Smooth muscle cell (in vitro differentiated cells): Measurements from ENCODE around the gene ABLIM1. TPM values are rescaled to one million over a fixed set of nuclear protein-coding genes. Genes with fewer than 3 reads are reported as not detected.

Experiments
- DNase-seq: peaks from one replicate; lab custom pipeline; 2025; ENCODE audit not compliant: unreplicated experiment; lab: John Stamatoyannopoulos, UW
- H2AFZ ChIP-seq: fragments of 200-600 bp; sonication (generic); 2 replicates; pipeline ENCODE4 v1.6.0; 2016; ENCODE audit warnings: antibody characterized with exemption, low read depth, mild to moderate bottlenecking
- H3F3A ChIP-seq: fragments of 200-600 bp; sonication (generic); 2 replicates; pipeline ENCODE4 v1.6.0; 2017; ENCODE audit warnings: antibody characterized with exemption, low read depth
- H3K27ac ChIP-seq: fragments of 200-600 bp; sonication (generic); 2 replicates; pipeline ENCODE4 v1.5.1; 2016; ENCODE audit warnings: low read depth, mild to moderate bottlenecking
- H3K27me3 ChIP-seq: fragments of 200-600 bp; sonication (generic); 2 replicates; pipeline ENCODE4 v1.6.1; 2016; ENCODE audit warnings: low read depth, mild to moderate bottlenecking
- H3K36me3 ChIP-seq: fragments of 200-600 bp; sonication (generic); 2 replicates; pipeline ENCODE4 v1.5.1; 2016; ENCODE audit warnings: low read depth
- H3K4me1 ChIP-seq: fragments of 200-600 bp; sonication (generic); 2 replicates; pipeline ENCODE4 v1.5.1; 2016; ENCODE audit warnings: low read depth
- H3K4me2 ChIP-seq: fragments of 200-600 bp; sonication (generic); 2 replicates; pipeline ENCODE4 v1.6.0; 2016; ENCODE audit warnings: mild to moderate bottlenecking
- H3K4me3 ChIP-seq: fragments of 200-600 bp; sonication (generic); 2 replicates; pipeline ENCODE4 v1.5.1; 2016; ENCODE audit warnings: mild to moderate bottlenecking
- H3K79me2 ChIP-seq: fragments of 200-600 bp; sonication (generic); 2 replicates; pipeline ENCODE4 v1.6.0; 2016; ENCODE audit warnings: low read depth, mild to moderate bottlenecking
- H3K9ac ChIP-seq: fragments of 200-600 bp; sonication (generic); 2 replicates; pipeline ENCODE4 v1.6.0; 2016; ENCODE audit warnings: low read depth
- H3K9me3 ChIP-seq: fragments of 200-600 bp; sonication (generic); replicated peaks from 2 replicates; pipeline ENCODE4 v1.5.1; 2016; ENCODE audit warnings: low read depth
- H4K20me1 ChIP-seq: fragments of 200-600 bp; sonication (generic); 2 replicates; pipeline ENCODE4 v1.6.0; 2016; ENCODE audit warnings: low read depth
- CTCF ChIP-seq: fragments of 200-600 bp; sonication (generic); IDR thresholded peaks from 2 replicates; pipeline ENCODE4 v1.5.1; 2017; ENCODE audit warnings: borderline replicate concordance, mild to moderate bottlenecking, antibody characterized with exemption; ENCODE audit not compliant: insufficient read depth, poor library complexity, severe bottlenecking
- WGBS: methylation state at CpG from one replicate; pipeline ENCODE4 v1.1.7; 2016; ENCODE audit warnings: low lambda C conversion rate; 5-methylcytosine and 5-hydroxymethylcytosine counted together
- polyA plus RNA-seq: library from polyadenylated mRNA; unstranded; fragments of >200 nt; fragmentation: Nextera tagmentation; extraction: Ambion mirVana; gene quantifications from 2 replicates; pipeline ENCODE4 v1.2.1, GENCODE V29; 2016
- total RNA-seq: library from RNA; depleted of rRNA; stranded (reverse); fragments of >200 nt; gene quantifications from 2 replicates; pipeline ENCODE4 v1.2.3, GENCODE V29; 2014

Gene ABLIM1
- total and polyA plus RNA-seq, 2 experiments from 2014 or later = 1.6 to 17.6 TPM

GRCh38 chr10:114398587-114399331, 259.3 kb downstream of the ABLIM1 start:
- Histone ChIP-seq H3K9me3 (no peaks in the 10 kb centered on the region), H3K4me2 (peak overlapping the region; percentile 69), H3K27ac (peak overlapping the region; percentile 83), H3K79me2 (peaks cover 51% of the 10 kb centered on the region), H3K4me1 (peaks cover 37% of the 10 kb centered on the region), H3K9ac (no peak overlapping the region), H4K20me1 (peaks cover 47% of the 10 kb centered on the region), H3K27me3 (no peaks in the 10 kb centered on the region), H3F3A (peaks cover 30% of the 10 kb centered on the region), H3K4me3 (no peak overlapping the region), H2AFZ (no peak overlapping the region), H3K36me3 (no peaks in the 10 kb centered on the region)
- DNase-seq = no peak
- WGBS = 88% methylated on average over 10 of the region's 10 CpGs
- no peak for TF ChIP-seq CTCF

GRCh38 chr10:114397651-114398145, 260.4 kb downstream of the ABLIM1 start:
- Histone ChIP-seq H3K4me2 (peak overlapping the region; percentile 69), H3K36me3 (no peaks in the 10 kb centered on the region), H2AFZ (peak overlapping the region; percentile 26), H3F3A (peaks cover 28% of the 10 kb centered on the region), H3K79me2 (peaks cover 58% of the 10 kb centered on the region), H3K4me1 (peaks cover 41% of the 10 kb centered on the region), H3K27ac (peak overlapping the region; percentile 83), H3K4me3 (peak overlapping the region; percentile 4), H3K9ac (peak overlapping the region; percentile 23), H4K20me1 (peaks cover 54% of the 10 kb centered on the region), H3K27me3 (no peaks in the 10 kb centered on the region), H3K9me3 (no peaks in the 10 kb centered on the region)
- no peak for DNase-seq
- WGBS = 27% methylated on average over 6 of the region's 6 CpGs
- peak; percentile 10 for TF ChIP-seq CTCF

- Histone ChIP-seq H3K36me3 (no peaks in the 10 kb centered on the region), H3F3A (peaks cover 16% of the 10 kb centered on the region), H3K27me3 (no peaks in the 10 kb centered on the region), H3K9me3 (no peaks in the 10 kb centered on the region), H2AFZ (no peak overlapping the region), H3K4me2 (peak overlapping the region; percentile 69), H4K20me1 (peaks cover 62% of the 10 kb centered on the region), H3K79me2 (peaks cover 70% of the 10 kb centered on the region), H3K27ac (peak overlapping the region; percentile 83), H3K9ac (no peak overlapping the region), H3K4me3 (no peak overlapping the region), H3K4me1 (peaks cover 33% of the 10 kb centered on the region)
- no peak for DNase-seq
- WGBS = 100% methylated on average over 2 of the region's 2 CpGs
- no peak for TF ChIP-seq CTCF
Measured at GRCh38 chr10:114396464-114396863, 261.6 kb downstream of the ABLIM1 start.
